ENCODE measurements around the gene TLK1.
"Not testable (repeated sequence)": the region's sequence is repeated elsewhere in the genome, so short reads cannot be mapped to it uniquely, and the experiment has no call there.

- TF ChIP-seq CTCF (conservative IDR thresholded peaks at IDR 0.05; ENCODE audit: low read depth, low read length); EZH2phosphoT487 (IDR thresholded peaks at IDR 0.05; ENCODE audit: borderline replicate concordance, low read length): not testable (repeated sequence)
Measured at GRCh38 chr2:171091517-171091916, 69.2 kb downstream of the TLK1 start.
